HG02610 (cell line): ENCODE results near the gene NEMF.
"Not testable (repeated sequence)": the region's sequence is repeated elsewhere in the genome, so short reads cannot be mapped to it uniquely, and the experiment has no call there.

Source experiments
- ATAC-seq: cut with Tn5 transposase; IDR thresholded peaks from one replicate; pipeline ENCODE4 v1.9.1; 2021; ENCODE audit warnings: mild to moderate bottlenecking, moderate library complexity; ENCODE audit not compliant: unreplicated experiment

Gene NEMF

DNA sequence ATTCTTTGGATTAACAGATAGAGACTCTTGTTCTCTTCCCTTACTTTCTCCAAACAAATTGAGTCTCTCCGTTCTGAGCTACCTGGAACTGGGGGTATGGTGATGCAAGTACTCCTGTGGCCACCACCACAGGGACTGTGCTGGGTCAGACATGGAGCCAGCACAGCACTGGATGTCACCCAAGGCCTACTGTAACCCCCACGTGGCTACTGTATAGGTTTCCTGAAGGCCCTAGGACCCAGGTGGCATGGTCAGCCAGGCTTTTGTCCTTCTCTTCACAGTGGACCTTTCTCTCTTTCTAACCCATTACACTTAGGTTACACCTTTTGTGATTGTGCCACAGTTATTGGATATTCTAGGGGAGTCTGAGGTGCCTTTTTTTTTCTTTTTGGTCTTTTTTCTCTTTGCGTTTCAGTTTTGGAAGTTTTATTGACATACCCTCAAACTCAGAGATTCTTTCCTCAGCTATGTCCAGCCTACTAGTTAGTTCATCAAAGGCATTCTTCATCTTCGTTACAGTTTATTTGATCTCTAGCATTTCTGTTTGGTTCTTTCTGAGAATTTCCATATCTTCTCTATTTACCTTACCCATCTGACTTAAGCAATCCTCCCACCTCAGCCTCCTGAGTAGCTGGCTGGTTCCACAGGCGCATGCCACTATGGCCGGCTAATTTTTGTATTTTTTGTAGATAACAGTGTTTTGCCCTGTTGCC, 90.6 kb downstream of the NEMF start:
- no peak for ATAC-seq

GRCh38 chr14:49755378-49755777, 97.2 kb downstream of the NEMF start:
- ATAC-seq: no peak

DNA sequence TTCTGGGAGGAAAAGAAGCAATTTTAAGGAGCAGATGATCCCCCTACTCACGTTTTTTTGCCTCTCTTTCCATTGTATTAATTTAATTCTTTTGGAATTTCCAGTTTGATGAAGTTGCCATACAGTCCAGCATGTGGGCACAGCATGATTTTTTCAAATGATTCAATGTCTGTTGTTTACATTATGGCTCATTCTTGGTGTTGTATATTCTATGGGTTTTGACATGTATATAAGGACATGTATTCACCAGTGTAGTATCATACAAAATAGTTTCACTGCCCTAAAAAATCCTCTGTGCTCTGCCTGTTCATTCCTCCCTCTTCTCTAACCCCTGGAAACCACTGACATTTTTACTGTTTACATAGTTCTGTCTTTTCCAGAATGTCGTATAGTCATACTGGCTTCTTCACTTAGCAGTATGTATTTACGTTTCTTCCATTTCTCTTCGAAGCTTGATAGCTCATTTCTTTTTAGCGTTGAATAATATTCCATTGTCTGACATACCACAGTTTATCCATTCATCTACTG, 98.0 kb downstream of the NEMF start:
- ATAC-seq: no peak

- not testable (repeated sequence) for ATAC-seq
These were observed 106.1 kb downstream of the NEMF start for GRCh38 chr14:49746476-49746875.

- no peak for ATAC-seq
These were observed 107.4 kb downstream of the NEMF start for GRCh38 chr14:49745191-49745590.

DNA sequence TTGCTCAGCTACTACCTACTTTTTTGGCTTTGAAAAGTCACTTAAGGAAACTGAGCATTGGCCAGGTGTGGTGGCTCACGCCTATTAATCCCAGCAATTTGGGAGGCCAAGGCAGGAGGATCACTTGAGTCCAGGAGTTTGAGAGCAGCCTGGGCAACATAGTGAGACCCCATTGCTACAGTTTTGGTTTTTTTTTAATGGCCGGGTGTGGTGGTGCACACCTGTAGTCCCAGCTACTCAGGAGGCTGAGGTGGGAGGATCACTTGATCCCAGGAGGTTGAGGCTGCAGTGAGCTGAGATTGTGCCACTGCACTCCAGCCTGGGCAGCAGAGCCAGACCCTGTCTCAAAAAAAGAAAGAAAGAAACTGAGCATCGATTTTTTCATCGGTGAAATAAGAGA, 116.9 kb downstream of the NEMF start:
- not testable (repeated sequence) for ATAC-seq

DNA sequence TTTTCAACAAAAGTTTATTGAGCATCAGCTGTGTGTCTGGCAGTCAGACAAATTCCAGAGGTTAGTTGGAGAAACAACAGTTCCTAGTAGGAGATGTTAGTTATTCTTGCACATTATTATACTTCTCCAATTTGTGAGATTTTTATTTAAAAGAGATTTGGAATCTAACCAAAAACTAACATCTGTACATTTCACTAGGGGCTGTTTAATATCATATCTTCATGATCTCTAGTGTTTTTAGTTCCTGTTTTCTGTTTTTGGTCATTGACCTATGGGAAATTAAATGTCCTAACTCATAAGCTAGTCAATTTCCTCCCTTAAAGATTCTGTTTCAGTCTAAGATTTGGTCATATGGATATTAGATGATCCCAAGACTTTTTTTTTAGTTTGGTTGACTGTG, 118.8 kb downstream of the NEMF start:
- ATAC-seq: no peak

DNA sequence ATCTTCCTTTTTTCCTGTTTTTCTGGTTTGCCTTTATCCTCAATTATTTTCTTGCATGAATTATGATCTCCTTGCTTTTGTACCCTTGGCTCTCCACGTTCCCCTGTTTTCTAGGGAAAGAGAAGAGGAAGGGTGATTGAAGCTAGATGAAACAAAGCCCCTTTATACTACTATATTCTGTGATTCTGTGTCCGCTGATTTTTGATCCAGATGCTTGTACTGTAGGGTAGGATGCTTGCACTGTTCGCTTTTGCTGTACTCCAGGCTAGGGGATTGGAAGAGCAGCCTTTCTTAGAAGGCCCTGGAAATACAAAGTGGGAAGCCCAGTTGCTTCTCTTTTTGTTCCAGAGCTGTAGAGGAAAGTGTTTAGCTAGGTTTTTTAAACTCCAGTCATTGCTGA, 119.7 kb downstream of the NEMF start:
- ATAC-seq: no peak
